Measurements from ENCODE around the gene GFY.

The GFY gene

GRCh38 chr19:49403404-49404187 lies 21.6 kb upstream of the GFY start (continued):
- TF ChIP-seq PBX3 (CRISPR knock-in tag; IDR thresholded peaks at IDR 0.05) (0 out of 2 replicates have a peak, but pooled peaks have one; percentile 51), ZNF645 (tag by site-specific recombination; IDR thresholded peaks at IDR 0.05) (no peak), ZBTB10 (tag by site-specific recombination; IDR thresholded peaks at IDR 0.05) (no peak), ZBTB7A (tag by site-specific recombination; IDR thresholded peaks at IDR 0.05; ENCODE audit: low read depth) (no peak), OVOL3 (tag by site-specific recombination; IDR thresholded peaks at IDR 0.05) (no peak), ZBTB26 (tag by site-specific recombination; optimal IDR thresholded peaks at IDR 0.05) (no peak), ZNF747 (tag by site-specific recombination; IDR thresholded peaks at IDR 0.05) (no peak), PRDM1 (tag by site-specific recombination; IDR thresholded peaks at IDR 0.05) (no peak), ZNF354C (tag by site-specific recombination; IDR thresholded peaks at IDR 0.05; ENCODE audit: borderline replicate concordance, low read depth) (no peak), ZNF302 (tag by site-specific recombination; IDR thresholded peaks at IDR 0.05; ENCODE audit: low read depth) (no peak), ZSCAN23 (tag by site-specific recombination; IDR thresholded peaks at IDR 0.05) (no peak), ZNF112 (tag by site-specific recombination; IDR thresholded peaks at IDR 0.05) (no peak), ZNF211 (tag by site-specific recombination; IDR thresholded peaks at IDR 0.05; ENCODE audit: low read depth) (no peak), ZBTB48 (tag by site-specific recombination; IDR thresholded peaks at IDR 0.05) (no peak), ZNF768 (tag by site-specific recombination; IDR thresholded peaks at IDR 0.05) (no peak), SETDB1 (IDR thresholded peaks at IDR 0.05; ENCODE audit: insufficient read length, low read length) (peak; percentile 70), ZBTB6 (tag by site-specific recombination; IDR thresholded peaks at IDR 0.05) (peak; percentile 91), ZNF404 (tag by site-specific recombination; IDR thresholded peaks at IDR 0.05) (no peak), ZNF148 (tag by site-specific recombination; IDR thresholded peaks at IDR 0.05; ENCODE audit: borderline replicate concordance) (no peak), ZBTB44 (tag by site-specific recombination; IDR thresholded peaks at IDR 0.05) (peak; percentile 62), GLIS1 (tag by site-specific recombination; IDR thresholded peaks at IDR 0.05) (peak; percentile 60), PATZ1 (tag by site-specific recombination; IDR thresholded peaks at IDR 0.05) (peak; percentile 85), ZNF514 (tag by site-specific recombination; IDR thresholded peaks at IDR 0.05) (no peak)
